SJCRH30 (cell line): ENCODE results near the gene SCP2. TPM values are rescaled to one million over a fixed set of nuclear protein-coding genes. Genes with fewer than 3 reads are reported as not detected.
A peak's percentile ranks its signal among the peaks of the same experiment; 100 is the strongest.

Experiments
- DNase-seq, 2 experiments: peaks; one replicate each; pipeline ENCODE4 v3.0.0-alpha.2; 2015 to 2020
- H3K27ac ChIP-seq: fragments of 250-450 bp; sonication (Bioruptor Pico); 2 replicates; pipeline ENCODE4 v1.5.1; 2020; ENCODE audit warnings: mild to moderate bottlenecking, moderate library complexity
- H3K27me3 ChIP-seq: fragments of 250-450 bp; sonication (Bioruptor Pico); 2 replicates; pipeline ENCODE4 v1.5.1; 2020; ENCODE audit warnings: mild to moderate bottlenecking, moderate library complexity
- H3K36me3 ChIP-seq: fragments of 250-450 bp; sonication (Bioruptor Pico); 2 replicates; pipeline ENCODE4 v1.5.1; 2020; ENCODE audit warnings: mild to moderate bottlenecking, moderate library complexity
- H3K4me1 ChIP-seq: fragments of 250-450 bp; sonication (Bioruptor Pico); 2 replicates; pipeline ENCODE4 v1.5.1; 2020; ENCODE audit warnings: mild to moderate bottlenecking, moderate library complexity
- H3K4me3 ChIP-seq: fragments of 250-450 bp; sonication (Bioruptor Pico); 2 replicates; pipeline ENCODE4 v1.5.1; 2020; ENCODE audit warnings: mild to moderate bottlenecking, moderate library complexity
- H3K9me3 ChIP-seq: fragments of 250-450 bp; sonication (Bioruptor Pico); replicated peaks from 2 replicates; pipeline ENCODE4 v1.5.1; 2020; ENCODE audit warnings: mild to moderate bottlenecking, moderate library complexity
- total RNA-seq: library from RNA; depleted of rRNA; stranded (reverse); fragments of >200 nt; shearing (Covaris generic); gene quantifications from 2 replicates; pipeline ENCODE4 v1.2.3, GENCODE V29; 2014

The SCP2 gene
- total RNA-seq, 1 experiment from 2014 or later = 118 TPM

DNA sequence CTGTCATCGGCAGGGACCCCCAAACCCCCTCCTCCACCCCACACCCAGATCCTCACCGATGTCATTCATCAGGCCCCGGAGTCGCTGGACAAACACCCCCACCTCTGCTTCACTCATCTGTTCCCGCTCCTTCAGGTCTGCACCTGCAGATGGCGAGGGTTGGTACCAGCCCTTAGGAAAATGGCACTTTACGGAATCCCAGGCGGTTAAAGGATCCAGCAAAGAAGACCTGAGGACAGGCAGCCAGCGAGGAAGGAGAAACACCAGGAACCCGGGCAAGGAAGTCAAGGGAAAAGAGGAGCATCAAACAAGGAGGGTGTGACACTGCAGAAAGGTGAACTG, 19.3 kb upstream of the SCP2 start:
- Histone ChIP-seq H3K4me3 (no peak overlapping the region), H3K9me3 (no peaks in the 10 kb centered on the region), H3K27me3 (no peaks in the 10 kb centered on the region), H3K36me3 (no peaks in the 10 kb centered on the region), H3K27ac (no peak overlapping the region), H3K4me1 (no peaks in the 10 kb centered on the region)
- DNase-seq = no peak

DNA sequence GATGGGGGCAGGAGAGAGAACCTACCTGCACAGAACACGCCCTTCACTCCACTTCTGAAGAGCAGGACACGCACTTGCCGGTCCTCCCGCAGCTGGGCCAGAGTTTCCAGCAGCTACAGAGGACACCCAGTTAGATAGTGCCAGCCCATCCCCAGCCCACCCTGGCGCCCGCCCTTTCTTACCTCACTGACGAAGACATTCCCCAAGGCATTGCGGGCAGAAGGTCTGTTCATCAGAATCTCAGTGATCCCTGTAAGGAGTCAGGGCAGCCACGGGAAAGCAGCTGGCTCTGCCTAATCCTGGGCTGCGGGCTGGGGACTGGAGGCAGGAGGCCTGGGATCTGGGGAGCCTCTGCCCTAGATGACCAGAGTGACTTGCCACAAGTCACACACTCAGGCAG, 15.5 kb upstream of the SCP2 start:
- peak; percentile 40 to 55 for DNase-seq
- no peak overlapping the region for H3K4me3 ChIP-seq
- H3K27me3 ChIP-seq = no peaks in the 10 kb centered on the region

DNA sequence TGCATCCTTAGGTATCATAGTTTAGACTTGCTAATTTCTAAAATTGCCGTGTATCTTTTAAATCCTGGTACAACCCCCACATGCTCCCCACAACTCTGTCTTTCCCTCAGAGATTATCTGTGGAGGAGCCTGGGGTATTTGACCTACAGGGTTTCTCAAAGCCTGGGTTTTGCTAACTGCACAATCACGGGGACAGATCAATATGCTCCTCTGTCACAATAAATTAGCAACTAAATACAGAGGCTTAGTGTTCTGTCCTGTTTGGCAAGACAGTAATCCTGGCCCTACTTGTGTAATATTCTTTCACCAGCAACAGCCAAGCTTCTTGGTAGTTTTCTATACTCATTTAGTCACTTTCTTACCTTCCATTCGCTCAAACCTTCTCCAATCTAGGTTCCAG, 14.1 kb upstream of the SCP2 start:
- H3K27ac ChIP-seq = no peak overlapping the region
- H3K4me3 ChIP-seq = no peak overlapping the region
- H3K4me1 ChIP-seq = peaks cover 10% of the 10 kb centered on the region
- no peaks in the 10 kb centered on the region for H3K9me3 ChIP-seq
- no peaks in the 10 kb centered on the region for H3K36me3 ChIP-seq
- DNase-seq = no peak
- H3K27me3 ChIP-seq = no peaks in the 10 kb centered on the region

More for the DNA sequence above, 15.5 kb upstream of the SCP2 start:
- Histone ChIP-seq H3K27ac (no peak overlapping the region), H3K9me3 (no peaks in the 10 kb centered on the region), H3K36me3 (no peaks in the 10 kb centered on the region), H3K4me1 (no peaks in the 10 kb centered on the region)

DNA sequence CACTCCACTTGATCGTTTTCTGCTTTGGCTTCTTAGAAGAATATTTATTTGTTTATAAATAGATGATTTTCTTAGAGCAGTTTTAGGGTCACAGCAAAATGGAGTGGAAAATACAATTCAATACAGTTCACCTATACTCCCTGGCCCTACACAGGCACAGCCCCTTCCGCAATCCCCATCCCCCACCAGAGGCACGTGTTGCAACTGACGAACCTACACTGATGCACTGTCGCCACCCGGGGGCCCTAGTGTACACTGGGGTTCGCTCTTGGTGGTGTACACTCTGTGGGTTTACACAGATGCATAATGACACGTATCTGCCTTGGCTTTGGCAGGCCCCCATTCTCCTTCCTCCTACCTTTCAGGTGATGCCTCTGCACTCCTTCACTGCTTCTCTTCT, 13.5 kb upstream of the SCP2 start:
- Histone ChIP-seq H3K4me1 (peaks cover 10% of the 10 kb centered on the region), H3K36me3 (no peaks in the 10 kb centered on the region), H3K9me3 (no peaks in the 10 kb centered on the region), H3K27me3 (no peaks in the 10 kb centered on the region), H3K27ac (no peak overlapping the region), H3K4me3 (no peak overlapping the region)
- DNase-seq = peak; percentile 46 to 59

DNA sequence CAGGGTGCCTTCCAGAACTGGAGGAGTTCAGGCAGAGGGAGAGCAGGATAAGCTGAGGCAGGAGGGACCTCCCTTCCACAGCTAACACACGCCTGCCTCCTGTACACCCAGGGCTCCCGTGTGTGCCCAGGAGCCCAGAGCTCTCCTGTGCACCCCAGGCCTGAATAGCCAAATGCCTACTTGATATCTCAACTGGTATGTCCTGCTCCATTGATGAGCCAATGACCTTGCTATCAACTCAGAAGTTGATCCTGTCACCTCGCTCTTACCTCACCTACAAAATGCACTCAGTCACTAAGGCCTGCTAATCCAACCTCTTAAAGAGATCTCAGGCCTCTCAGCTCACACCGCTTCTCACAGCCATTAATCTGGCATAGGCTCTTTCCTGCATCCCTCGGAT, 12.6 kb upstream of the SCP2 start:
- no peak overlapping the region for H3K27ac ChIP-seq
- H3K4me3 ChIP-seq = no peak overlapping the region
- H3K4me1 ChIP-seq = peaks cover 10% of the 10 kb centered on the region
- H3K36me3 ChIP-seq = no peaks in the 10 kb centered on the region
- no peaks in the 10 kb centered on the region for H3K27me3 ChIP-seq
- no peaks in the 10 kb centered on the region for H3K9me3 ChIP-seq
- no peak for DNase-seq

DNA sequence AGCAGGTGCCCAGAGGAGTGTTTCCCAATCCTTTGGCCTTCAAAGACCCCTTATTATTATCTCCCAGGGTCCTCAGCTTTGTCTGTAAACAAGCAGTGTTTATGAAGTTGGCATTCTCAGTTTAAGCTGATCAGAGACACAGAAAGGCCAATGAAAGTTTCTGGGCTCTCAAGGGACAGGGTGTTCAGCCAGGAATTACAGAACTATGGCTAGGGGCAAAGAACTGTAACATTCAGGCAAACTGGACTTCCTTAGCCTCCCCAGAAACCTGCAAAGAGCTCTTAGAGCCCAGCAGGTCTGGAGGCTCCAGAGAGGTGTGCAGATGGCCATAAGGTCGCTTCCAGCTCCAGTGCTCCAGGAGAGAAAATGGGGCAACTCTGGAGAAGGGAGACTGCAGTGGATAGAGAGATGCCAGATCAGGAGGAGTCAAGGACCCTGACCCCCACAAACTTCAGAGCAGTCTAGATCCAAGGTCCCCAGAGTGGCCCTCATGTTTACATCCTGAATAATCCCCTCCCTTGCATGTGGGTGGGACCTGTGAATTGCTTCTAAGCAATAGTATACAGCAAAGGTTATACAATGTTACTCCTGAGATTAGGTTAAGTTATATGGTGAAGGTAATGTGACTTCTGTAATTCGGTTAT, 11.7 kb upstream of the SCP2 start:
- H3K9me3 ChIP-seq = no peaks in the 10 kb centered on the region; the same call in 1 of the 2 replicates
- H3K27me3 ChIP-seq = no peaks in the 10 kb centered on the region
- peaks cover 10% of the 10 kb centered on the region for H3K4me1 ChIP-seq
- no peak for DNase-seq
- H3K27ac ChIP-seq = no peak overlapping the region
- H3K4me3 ChIP-seq = no peak overlapping the region
- no peaks in the 10 kb centered on the region for H3K36me3 ChIP-seq

DNA sequence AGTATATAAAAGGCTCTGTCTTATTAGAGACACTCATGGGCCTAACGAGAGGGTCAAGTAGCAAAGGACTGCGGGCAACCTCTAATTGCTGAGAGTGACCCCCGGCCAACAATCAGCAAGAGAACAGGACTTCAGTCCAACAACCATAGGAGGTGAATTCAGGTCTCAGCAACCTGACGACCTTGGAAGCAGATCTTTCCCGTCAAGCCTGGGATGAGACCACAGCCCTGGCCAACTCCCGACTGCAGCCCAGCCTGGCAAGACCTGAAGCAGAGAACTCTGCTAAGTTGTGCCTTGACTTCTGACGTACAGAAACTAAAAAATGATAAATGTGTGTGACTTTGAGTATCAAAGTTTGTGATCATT, 11.2 kb upstream of the SCP2 start:
- H3K36me3 ChIP-seq = no peaks in the 10 kb centered on the region
- H3K4me1 ChIP-seq = peaks cover 10% of the 10 kb centered on the region
- no peaks in the 10 kb centered on the region; the same call in 1 of the 2 replicates for H3K9me3 ChIP-seq
- H3K27ac ChIP-seq = no peak overlapping the region
- no peak for DNase-seq
- no peaks in the 10 kb centered on the region for H3K27me3 ChIP-seq
- no peak overlapping the region for H3K4me3 ChIP-seq

DNA sequence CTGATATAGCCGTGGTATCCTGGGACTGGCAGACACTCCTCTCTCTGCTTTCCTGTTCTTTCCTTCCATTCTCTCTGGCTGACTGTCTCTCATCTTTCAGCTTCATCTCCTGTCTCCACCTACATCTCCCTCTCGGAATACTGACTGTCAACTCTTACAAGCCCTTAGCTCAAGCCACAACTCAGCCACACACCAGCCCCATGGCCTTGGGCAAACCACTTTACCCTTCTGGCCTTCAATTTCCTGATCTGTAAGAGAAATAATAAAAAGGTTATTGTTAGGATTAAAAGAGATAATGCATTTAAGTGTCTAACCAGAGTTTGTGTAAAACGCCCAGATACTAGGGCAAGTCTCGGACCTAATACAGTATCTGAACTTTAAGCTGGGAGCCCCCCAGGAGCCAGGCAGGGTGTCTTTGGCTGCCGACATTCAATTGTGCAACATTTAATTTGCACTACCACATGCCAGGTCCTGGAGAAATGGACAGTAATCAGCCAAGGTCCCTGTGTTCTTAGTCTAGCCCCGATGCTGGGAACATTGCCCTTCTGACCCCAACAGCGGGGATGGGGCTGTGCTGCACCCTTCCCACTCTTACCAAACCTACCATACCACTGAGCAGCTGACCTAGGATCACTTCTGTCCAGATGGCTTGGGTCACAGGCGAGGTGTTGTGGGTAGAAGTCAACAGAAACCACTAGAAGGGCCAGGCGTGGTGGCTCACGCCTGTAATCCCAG, 10.7 kb upstream of the SCP2 start:
- Histone ChIP-seq H3K9me3 (no peaks in the 10 kb centered on the region; the same call in 1 of the 2 replicates), H3K27me3 (no peaks in the 10 kb centered on the region), H3K4me1 (peaks cover 10% of the 10 kb centered on the region), H3K36me3 (no peaks in the 10 kb centered on the region), H3K27ac (peak overlapping the region; percentile 36), H3K4me3 (no peak overlapping the region)
- no peak for DNase-seq

DNA sequence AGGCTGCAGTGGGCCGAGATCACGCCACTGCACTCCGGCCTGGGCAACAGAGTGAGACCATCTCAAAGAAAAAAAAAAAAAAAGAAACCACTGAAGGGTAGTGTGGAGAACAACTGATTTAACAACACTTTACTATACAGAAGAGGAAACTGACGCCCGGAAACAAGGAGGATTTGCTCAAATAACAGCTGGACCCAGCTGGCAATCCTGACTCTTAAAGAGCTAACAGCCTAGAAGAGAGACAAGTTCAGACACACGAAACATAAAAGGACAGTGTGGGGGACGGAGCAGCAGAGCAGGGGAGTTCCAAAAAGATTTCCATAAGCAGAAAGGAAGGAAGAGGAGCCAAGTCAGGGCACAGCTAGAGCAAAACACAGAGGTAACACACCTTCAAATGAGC, 9.9 kb upstream of the SCP2 start:
- H3K27ac ChIP-seq = peak overlapping the region; percentile 36
- H3K9me3 ChIP-seq = no peaks in the 10 kb centered on the region; the same call in 1 of the 2 replicates
- DNase-seq = peak; percentile 43 to 76

DNA sequence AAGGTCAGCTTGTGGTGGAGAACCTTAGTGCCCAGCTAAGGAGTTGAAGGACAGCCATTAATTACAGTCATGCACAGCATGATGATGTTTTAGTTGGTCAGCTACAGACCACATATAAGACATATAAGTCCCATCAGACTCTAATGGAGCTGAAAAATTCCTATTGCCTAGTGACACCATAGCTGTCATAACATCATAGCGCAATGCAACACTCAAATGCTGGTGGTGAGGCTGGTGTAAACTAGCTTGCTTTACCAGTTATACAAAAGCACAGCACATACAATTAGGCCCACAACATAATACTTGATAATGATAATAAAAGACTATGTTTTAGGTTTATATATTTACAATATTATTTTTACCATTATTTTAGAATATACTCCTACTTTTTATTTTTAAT, 9.5 kb upstream of the SCP2 start:
- Histone ChIP-seq H3K9me3 (no peaks in the 10 kb centered on the region; the same call in 1 of the 2 replicates), H3K27me3 (no peaks in the 10 kb centered on the region), H3K4me3 (no peak overlapping the region), H3K36me3 (no peaks in the 10 kb centered on the region), H3K4me1 (peaks cover 10% of the 10 kb centered on the region), H3K27ac (peak overlapping the region; percentile 36)
- no peak for DNase-seq

More for the DNA sequence above, 9.9 kb upstream of the SCP2 start:
- no peaks in the 10 kb centered on the region for H3K36me3 ChIP-seq
- H3K27me3 ChIP-seq = no peaks in the 10 kb centered on the region
- no peak overlapping the region for H3K4me3 ChIP-seq
- H3K4me1 ChIP-seq = peaks cover 10% of the 10 kb centered on the region

DNA sequence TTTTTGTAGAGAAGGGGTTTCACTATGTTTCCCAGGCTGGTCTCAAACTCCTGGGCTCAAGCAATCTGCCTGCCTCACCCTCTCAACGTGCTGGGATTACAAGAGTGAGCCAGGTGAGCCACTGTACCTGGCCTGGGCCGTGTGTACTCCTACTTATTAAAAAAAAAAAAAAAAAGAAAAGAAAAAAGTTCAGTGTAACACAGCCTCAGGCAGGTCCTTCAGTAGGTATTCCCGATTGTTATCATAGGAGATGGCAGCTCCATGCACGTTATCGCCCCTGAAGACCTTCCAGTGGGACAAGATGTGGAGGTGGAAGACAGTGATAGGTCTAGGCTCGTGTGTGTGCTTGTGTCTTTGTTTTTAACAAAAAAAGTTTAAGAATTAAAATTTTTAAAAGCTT, 8.9 kb upstream of the SCP2 start:
- no peaks in the 10 kb centered on the region; the same call in 1 of the 2 replicates for H3K9me3 ChIP-seq
- H3K4me1 ChIP-seq = peaks cover 10% of the 10 kb centered on the region
- DNase-seq = no peak
- no peaks in the 10 kb centered on the region for H3K27me3 ChIP-seq
- no peak overlapping the region for H3K4me3 ChIP-seq
- H3K27ac ChIP-seq = no peak overlapping the region
- H3K36me3 ChIP-seq = no peaks in the 10 kb centered on the region

DNA sequence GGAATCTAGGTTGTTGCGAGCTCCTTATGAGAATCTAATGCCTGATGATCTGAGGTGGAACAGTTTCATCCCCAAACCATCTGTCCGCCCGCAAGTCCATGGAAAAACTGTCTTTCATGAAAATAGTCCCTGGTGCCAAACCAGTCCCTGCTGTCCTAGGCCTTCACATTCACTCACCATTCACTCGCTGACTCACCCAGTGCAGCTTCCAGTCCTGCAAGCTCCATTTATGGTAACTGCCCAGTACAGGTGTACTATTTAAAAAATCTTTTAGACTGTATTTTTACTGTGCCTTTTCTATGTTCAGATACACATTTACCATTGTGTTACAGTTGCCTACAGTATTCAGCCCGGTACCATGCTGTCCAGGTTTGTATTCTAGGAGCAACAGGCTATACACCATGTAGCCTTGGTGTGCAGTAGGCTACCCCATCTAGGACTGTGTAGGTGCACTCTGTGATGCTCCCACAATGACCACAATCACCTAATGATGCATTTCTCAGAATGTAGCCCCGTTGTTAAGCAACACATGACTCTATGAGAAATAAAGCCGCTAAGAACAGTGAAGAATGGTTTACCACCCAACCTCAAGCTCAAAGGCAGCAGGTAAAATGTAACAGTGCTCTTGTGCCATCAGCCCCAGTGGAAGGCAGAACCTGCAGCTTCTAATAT, 7.9 kb upstream of the SCP2 start:
- Histone ChIP-seq H3K36me3 (no peaks in the 10 kb centered on the region), H3K27me3 (no peaks in the 10 kb centered on the region), H3K9me3 (no peaks in the 10 kb centered on the region; the same call in 1 of the 2 replicates), H3K27ac (no peak overlapping the region), H3K4me1 (peaks cover 10% of the 10 kb centered on the region), H3K4me3 (no peak overlapping the region)
- DNase-seq = no peak

DNA sequence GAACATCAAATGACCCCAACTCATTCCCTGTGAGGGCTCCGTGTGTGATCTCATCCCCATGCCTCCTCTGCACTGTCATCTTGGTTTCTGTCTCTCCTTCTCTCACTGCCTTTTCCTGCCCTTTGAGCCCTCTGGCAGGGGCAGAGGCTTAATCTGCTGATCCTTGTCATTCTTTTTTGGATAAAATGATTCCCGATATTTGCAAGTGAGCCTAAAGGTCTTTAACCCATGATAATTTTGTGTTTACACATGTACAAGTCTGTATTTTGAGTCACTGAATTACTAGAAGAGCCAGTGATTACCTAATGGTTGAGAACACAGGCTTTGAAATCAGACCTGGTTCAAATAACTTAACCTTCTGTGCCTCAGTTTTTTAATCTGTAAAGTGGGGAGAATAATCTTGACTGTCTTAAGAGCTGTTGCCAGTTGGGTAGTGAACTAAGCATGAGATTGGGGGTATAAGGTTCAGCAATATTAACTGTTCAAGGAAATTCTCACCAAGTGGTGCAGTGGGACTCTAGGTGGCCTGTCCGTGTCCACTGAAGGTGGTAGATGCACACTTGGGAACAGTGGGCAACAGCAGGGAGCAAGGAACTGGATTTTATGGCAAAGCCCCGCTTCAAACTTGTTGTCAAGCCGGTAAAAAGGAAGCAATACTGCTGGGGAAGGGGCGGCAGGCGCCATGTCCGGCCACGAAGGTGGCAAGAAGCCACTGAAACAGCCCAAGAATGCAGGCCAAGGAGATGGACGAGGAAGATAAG, 7.2 kb upstream of the SCP2 start:
- DNase-seq = no peak
- H3K27me3 ChIP-seq = no peaks in the 10 kb centered on the region
- H3K9me3 ChIP-seq = no peaks in the 10 kb centered on the region; the same call in 1 of the 2 replicates
- H3K4me1 ChIP-seq = peaks cover 10% of the 10 kb centered on the region
- H3K27ac ChIP-seq = no peak overlapping the region
- H3K4me3 ChIP-seq = no peak overlapping the region
- no peaks in the 10 kb centered on the region for H3K36me3 ChIP-seq

DNA sequence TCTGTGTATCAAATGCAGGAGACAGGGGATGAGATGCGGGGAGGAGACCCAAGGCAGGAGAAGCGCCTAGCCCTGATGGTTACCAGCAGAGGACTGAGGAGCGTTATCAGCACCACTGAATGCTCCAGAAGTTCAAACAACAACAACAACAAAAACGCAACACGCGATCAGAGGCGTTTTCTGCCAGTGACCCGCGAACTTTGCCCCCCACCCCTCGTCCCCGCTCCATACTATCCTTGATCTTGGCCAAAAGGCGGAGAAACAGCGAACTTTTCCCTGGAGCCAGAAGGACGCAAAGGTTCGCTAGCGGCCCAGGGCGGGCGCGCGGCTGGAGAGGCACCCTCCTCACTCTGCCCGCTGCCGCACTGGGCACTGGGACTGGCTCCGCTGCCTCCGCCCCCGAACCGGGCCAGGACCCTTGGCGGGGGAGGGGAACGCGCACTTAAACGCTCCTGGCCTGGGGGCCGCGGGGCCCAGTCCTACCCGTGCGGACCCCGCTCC, 6.2 kb upstream of the SCP2 start:
- Histone ChIP-seq H3K4me3 (no peak overlapping the region), H3K27ac (no peak overlapping the region), H3K27me3 (no peaks in the 10 kb centered on the region), H3K9me3 (no peaks in the 10 kb centered on the region; the same call in 1 of the 2 replicates), H3K36me3 (no peaks in the 10 kb centered on the region), H3K4me1 (peaks cover 10% of the 10 kb centered on the region)
- DNase-seq = no peak
